Naive thymus-derived CD8-positive, alpha-beta T cell (primary cell): ENCODE data around the gene PLVAP. TPM values are rescaled to one million over a fixed set of nuclear protein-coding genes. Genes with fewer than 3 reads are reported as not detected.

ENCODE experiments used
- ATAC-seq, 2 donors: fragments of 150-1000 bp; cut with Tn5 transposase in 1 of 2; sonication (Bioruptor Pico), chemical (Tn5 transposase) in 1 of 2; 1 replicate in 1 of 2; 2 replicates in 1 of 2; pipeline ENCODE4 v1.10.0; 2021; ENCODE audit warnings: mild to moderate bottlenecking in 2 of 2, moderate library complexity in 2 of 2
- POLR2A ChIA-PET: fragments of 350-600 bp; sonication (Branson Sonifier 250); formaldehyde crosslinking; loops from one replicate; lab custom pipeline; 2021; ENCODE audit warnings: antibody characterized with exemption; lab: Charles Lee
- DNase-seq, 10 donors: peaks; one replicate each; pipeline versions ENCODE4 v3.0.0 to v3.0.0-alpha.2; 2020 to 2022
- H3K27ac Mint-ChIP-seq, 10 donors: one replicate each; pipeline ENCODE4 v1.8.0; 2020 to 2022; ENCODE audit warnings: mild to moderate bottlenecking in 10 of 10, mixed read lengths in 10 of 10, moderate library complexity in 4 of 10, inconsistent platforms in 1 of 10
- H3K27me3 Mint-ChIP-seq, 5 donors: one replicate each; pipeline ENCODE4 v1.8.0; 2021 to 2022; ENCODE audit warnings: mixed read lengths in 5 of 5
- H3K36me3 Mint-ChIP-seq, 3 donors: one replicate each; pipeline ENCODE4 v1.8.0; 2020 to 2022; ENCODE audit warnings: mixed read lengths in 3 of 3, mild to moderate bottlenecking in 2 of 3, inconsistent platforms in 1 of 3
- H3K4me1 Mint-ChIP-seq, 4 donors: one replicate each; pipeline ENCODE4 v1.8.0; 2021 to 2022; ENCODE audit warnings: mixed read lengths in 4 of 4
- H3K4me3 Mint-ChIP-seq, 10 donors: one replicate each; pipeline ENCODE4 v1.8.0; 2020 to 2022; ENCODE audit warnings: mild to moderate bottlenecking in 10 of 10, mixed read lengths in 10 of 10, moderate library complexity in 6 of 10, inconsistent platforms in 1 of 10
- H3K9me3 Mint-ChIP-seq, 9 donors: one replicate each; pipeline ENCODE4 v1.8.0; 2020 to 2022; ENCODE audit warnings: mixed read lengths in 9 of 9, mild to moderate bottlenecking in 3 of 9, inconsistent platforms in 1 of 9, moderate library complexity in 1 of 9
- polyA plus RNA-seq, 3 donors: library from polyadenylated mRNA; unstranded; fragments of 300-500 nt; fragmentation: Illumina TruSeq; gene quantifications; one replicate each; pipeline ENCODE4 v1.2.3, GENCODE V29; 2021
- total RNA-seq, 8 experiments: library from RNA in 2 of 8; stranded (reverse) in 2 of 8; gene quantifications; one replicate each; pipeline ENCODE4 v1.2.3 and lab custom pipeline; 2021 to 2026

PLVAP gene
- total and polyA plus RNA-seq, 5 experiments from 2014 or later: not detected

GRCh38 chr19:17323300-17323963, 53.7 kb downstream of the PLVAP start:
- Mint-ChIP-seq H3K27me3 (no peaks in the 10 kb centered on the region), H3K36me3 (peaks cover 0 to 30% (median 3%) of the 10 kb centered on the region in 3 donors), H3K4me3 (peak overlapping the region in 9 of 10 donors; percentile 5 to 74 (median 37)), H3K27ac (peak overlapping the region in 3 of 10 donors; percentile 42 to 88 (median 57)), H3K9me3 (no peaks in the 10 kb centered on the region), H3K4me1 (peaks cover 1 to 14% (median 12%) of the 10 kb centered on the region in 4 donors)
- no peak for DNase-seq
- peak; percentile 16 to 31 for ATAC-seq
- POLR2A ChIA-PET: interaction anchor here (0.6 to 1.8 kb wide), 4 partner anchors 10 to 98 kb away, joined by 3 to 8 read pairs (median 3); partner anchors contain the start of gene DDA1

GRCh38 chr19:17322854-17323253, 54.3 kb downstream of the PLVAP start:
- no peaks in the 10 kb centered on the region for H3K27me3 Mint-ChIP-seq
- no peak for ATAC-seq
- H3K4me1 Mint-ChIP-seq: peaks cover 1 to 14% (median 12%) of the 10 kb centered on the region in 4 donors
- H3K9me3 Mint-ChIP-seq: no peaks in the 10 kb centered on the region
- POLR2A ChIA-PET: interaction anchor here (1.2 kb wide), 2 partner anchors 9 to 11 kb away, joined by 3 read pairs; no protein-coding TSS in a partner anchor
- no peak for DNase-seq
- peaks cover 0 to 35% (median 3%) of the 10 kb centered on the region in 3 donors for H3K36me3 Mint-ChIP-seq
- H3K4me3 Mint-ChIP-seq: peak overlapping the region in 6 of 10 donors; percentile 13 to 74 (median 64)
- H3K27ac Mint-ChIP-seq: peak overlapping the region in 3 of 10 donors; percentile 40 to 88 (median 57)

- H3K36me3 Mint-ChIP-seq: peaks cover 0 to 44% (median 3%) of the 10 kb centered on the region in 3 donors
- H3K9me3 Mint-ChIP-seq: no peaks in the 10 kb centered on the region
- H3K4me1 Mint-ChIP-seq: peaks cover 1 to 14% (median 9%) of the 10 kb centered on the region in 4 donors
- DNase-seq (no peak), ATAC-seq (no peak)
- no peaks in the 10 kb centered on the region for H3K27me3 Mint-ChIP-seq
- POLR2A ChIA-PET: interaction anchor here (0.6 to 1.2 kb wide), 6 partner anchors 8 to 24 kb away, joined by 3 to 4 read pairs (median 3); partner anchors contain the start of genes ANO8 and DDA1
- peak overlapping the region in 1 of 10 donors; percentile 26 for H3K4me3 Mint-ChIP-seq
- peak overlapping the region in 3 of 10 donors; percentile 38 to 73 (median 57) for H3K27ac Mint-ChIP-seq
Measured at GRCh38 chr19:17321655-17322489, 55.3 kb downstream of the PLVAP start.

GRCh38 chr19:17320435-17320834, 56.7 kb downstream of the PLVAP start:
- no peak for DNase-seq

GRCh38 chr19:17319473-17320238, 57.5 kb downstream of the PLVAP start:
- DNase-seq: no peak
- Mint-ChIP-seq H3K4me1 (peaks cover 4 to 14% (median 9%) of the 10 kb centered on the region in 4 donors), H3K4me3 (no peak overlapping the region), H3K27me3 (no peaks in the 10 kb centered on the region), H3K27ac (peak overlapping the region in 2 of 10 donors; percentile 9 to 15), H3K9me3 (no peaks in the 10 kb centered on the region), H3K36me3 (peaks cover 0 to 62% (median 9%) of the 10 kb centered on the region in 3 donors)
- no peak for ATAC-seq
- POLR2A ChIA-PET: no interaction called here

More at GRCh38 chr19:17320435-17320834, 56.7 kb downstream of the PLVAP start:
- no peak for ATAC-seq
- no peaks in the 10 kb centered on the region for H3K27me3 Mint-ChIP-seq
- peaks cover 4 to 14% (median 9%) of the 10 kb centered on the region in 4 donors for H3K4me1 Mint-ChIP-seq
- H3K27ac Mint-ChIP-seq: no peak overlapping the region
- no peaks in the 10 kb centered on the region for H3K9me3 Mint-ChIP-seq
- POLR2A ChIA-PET: interaction anchor here (0.6 to 1.2 kb wide), 4 partner anchors 10 to 158 kb away, joined by 3 to 5 read pairs (median 3); partner anchors contain the start of gene DDA1
- H3K4me3 Mint-ChIP-seq: no peak overlapping the region
- H3K36me3 Mint-ChIP-seq: peaks cover 0 to 59% (median 9%) of the 10 kb centered on the region in 3 donors

- Mint-ChIP-seq H3K4me1 (peaks cover 4 to 14% (median 9%) of the 10 kb centered on the region in 4 donors), H3K4me3 (no peak overlapping the region), H3K36me3 (peaks cover 0 to 67% (median 9%) of the 10 kb centered on the region in 3 donors), H3K27me3 (no peaks in the 10 kb centered on the region), H3K9me3 (no peaks in the 10 kb centered on the region), H3K27ac (peak overlapping the region in 1 of 10 donors; percentile 5)
- ATAC-seq: no peak
- no peak for DNase-seq
- POLR2A ChIA-PET: no interaction called here
Measured at GRCh38 chr19:17318966-17319365, 58.2 kb downstream of the PLVAP start.

- no peaks in the 10 kb centered on the region for H3K9me3 Mint-ChIP-seq
- H3K27ac Mint-ChIP-seq: peak overlapping the region in 1 of 10 donors; percentile 52
- no peak for ATAC-seq
- peaks cover 19 to 29% (median 25%) of the 10 kb centered on the region in 4 donors for H3K4me1 Mint-ChIP-seq
- no peaks in the 10 kb centered on the region for H3K27me3 Mint-ChIP-seq
- no peak for DNase-seq
- peaks cover 0 to 52% (median 6%) of the 10 kb centered on the region in 3 donors for H3K36me3 Mint-ChIP-seq
- H3K4me3 Mint-ChIP-seq: peak overlapping the region in 1 of 10 donors; percentile 20
- POLR2A ChIA-PET: interaction anchor here (0.7 kb wide), 2 partner anchors 9 to 13 kb away, joined by 3 read pairs; no protein-coding TSS in a partner anchor
Measured at GRCh38 chr19:17314007-17314593, 63.0 kb downstream of the PLVAP start.

- H3K27me3 Mint-ChIP-seq: no peaks in the 10 kb centered on the region
- H3K36me3 Mint-ChIP-seq: peaks cover 0 to 41% (median 6%) of the 10 kb centered on the region in 3 donors
- H3K4me1 Mint-ChIP-seq: peaks cover 25 to 39% (median 35%) of the 10 kb centered on the region in 4 donors
- ATAC-seq (no peak), DNase-seq (no peak)
- no peaks in the 10 kb centered on the region for H3K9me3 Mint-ChIP-seq
- peak overlapping the region in 3 of 10 donors; percentile 20 to 79 (median 49) for H3K27ac Mint-ChIP-seq
- POLR2A ChIA-PET: no interaction called here
- H3K4me3 Mint-ChIP-seq: no peak overlapping the region
Measured at GRCh38 chr19:17312189-17313113, 64.7 kb downstream of the PLVAP start.

- Mint-ChIP-seq H3K27ac (peak overlapping the region in 6 of 10 donors; percentile 19 to 87 (median 76)), H3K4me1 (peaks cover 25 to 44% (median 38%) of the 10 kb centered on the region in 4 donors)
Measured at GRCh38 chr19:17311455-17312188, 65.5 kb downstream of the PLVAP start.

GRCh38 chr19:17309965-17310461, 67.1 kb downstream of the PLVAP start:
- Mint-ChIP-seq H3K36me3 (peaks cover 0 to 19% (median 0%) of the 10 kb centered on the region in 3 donors), H3K27ac (peak overlapping the region; percentile 80 to 98 (median 95)), H3K4me3 (peak overlapping the region; percentile 93 to 100 (median 98)), H3K9me3 (no peaks in the 10 kb centered on the region), H3K4me1 (peaks cover 24 to 50% (median 48%) of the 10 kb centered on the region in 4 donors), H3K27me3 (no peaks in the 10 kb centered on the region)
- ATAC-seq: no peak
- POLR2A ChIA-PET: interaction anchor here (1.2 to 2.1 kb wide), 5 partner anchors 11 to 234 kb away, joined by 3 to 36 read pairs (median 5); partner anchors contain the start of genes ANO8, BABAM1, HAUS8 and MYO9B
- DNase-seq: peak in 1 of 10 donors; percentile 34

More at GRCh38 chr19:17311455-17312188, 65.5 kb downstream of the PLVAP start:
- DNase-seq (no peak), ATAC-seq (no peak)
- Mint-ChIP-seq H3K27me3 (no peaks in the 10 kb centered on the region), H3K4me3 (peak overlapping the region; percentile 38 to 100 (median 58)), H3K36me3 (peaks cover 0 to 33% (median 6%) of the 10 kb centered on the region in 3 donors), H3K9me3 (no peaks in the 10 kb centered on the region)
- POLR2A ChIA-PET: no interaction called here
